PC-9 (cell line): ENCODE results near the gene SEMA4C.

ENCODE experiments used
- EZH2 ChIP-seq: fragments of 200-600 bp; sonication (generic); IDR thresholded peaks from 2 replicates; pipeline ENCODE4 v1.8.0; 2017; ENCODE audit warnings: antibody characterized with exemption, low read depth
- TF ChIP-seq, protein P1 (sequence below): fragments of 200-600 bp; sonication (generic); conservative IDR thresholded peaks from 2 replicates; pipeline ENCODE4 v1.6.1; 2017; ENCODE audit warnings: mixed run types, antibody characterized with exemption, mild to moderate bottlenecking, moderate library complexity

DNA sequence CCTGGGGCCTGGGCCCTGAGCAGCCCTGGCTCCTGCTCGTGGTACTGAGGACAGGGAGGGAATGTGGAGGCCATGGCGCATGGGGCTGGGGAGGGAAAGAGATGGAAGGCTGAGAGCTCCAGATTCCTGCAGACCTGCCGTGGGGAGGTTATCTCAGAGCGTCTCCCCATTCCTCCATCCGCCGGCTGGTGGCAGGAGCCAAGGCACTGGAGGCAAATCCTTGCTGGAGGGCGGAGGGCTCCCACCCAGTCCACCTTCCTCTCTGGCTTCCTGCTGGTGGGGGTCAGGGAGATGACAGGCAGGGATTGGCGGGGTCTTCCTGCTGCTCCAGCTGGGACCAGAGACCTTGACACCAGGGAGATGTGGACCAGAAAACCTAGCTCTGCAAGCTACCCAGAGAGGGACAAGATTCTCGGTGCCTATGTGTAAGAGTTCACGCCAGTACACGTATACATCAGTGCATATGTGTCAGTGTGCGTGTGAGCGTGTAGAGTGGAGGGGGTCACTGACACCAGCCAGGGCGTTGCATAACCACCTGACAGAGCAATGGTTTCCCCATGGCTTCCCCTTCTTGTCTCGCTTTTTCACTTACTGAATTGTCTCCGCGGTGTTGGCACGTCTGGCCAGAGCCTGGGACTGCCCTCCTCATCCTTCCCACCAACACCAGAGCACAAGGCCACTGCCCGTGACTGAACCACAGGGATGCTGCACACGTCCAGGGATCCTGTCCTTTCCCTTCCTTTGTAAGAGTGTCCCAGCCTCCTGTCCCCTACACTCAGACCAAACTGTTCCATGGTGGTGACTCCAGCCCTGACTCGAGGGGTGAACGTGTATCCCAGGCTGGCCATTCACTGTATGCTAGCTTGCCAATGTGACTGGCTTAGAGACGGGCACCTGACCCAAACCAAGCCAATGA lies 15.8 kb upstream of the SEMA4C start:
- TF ChIP-seq, protein P1, sequence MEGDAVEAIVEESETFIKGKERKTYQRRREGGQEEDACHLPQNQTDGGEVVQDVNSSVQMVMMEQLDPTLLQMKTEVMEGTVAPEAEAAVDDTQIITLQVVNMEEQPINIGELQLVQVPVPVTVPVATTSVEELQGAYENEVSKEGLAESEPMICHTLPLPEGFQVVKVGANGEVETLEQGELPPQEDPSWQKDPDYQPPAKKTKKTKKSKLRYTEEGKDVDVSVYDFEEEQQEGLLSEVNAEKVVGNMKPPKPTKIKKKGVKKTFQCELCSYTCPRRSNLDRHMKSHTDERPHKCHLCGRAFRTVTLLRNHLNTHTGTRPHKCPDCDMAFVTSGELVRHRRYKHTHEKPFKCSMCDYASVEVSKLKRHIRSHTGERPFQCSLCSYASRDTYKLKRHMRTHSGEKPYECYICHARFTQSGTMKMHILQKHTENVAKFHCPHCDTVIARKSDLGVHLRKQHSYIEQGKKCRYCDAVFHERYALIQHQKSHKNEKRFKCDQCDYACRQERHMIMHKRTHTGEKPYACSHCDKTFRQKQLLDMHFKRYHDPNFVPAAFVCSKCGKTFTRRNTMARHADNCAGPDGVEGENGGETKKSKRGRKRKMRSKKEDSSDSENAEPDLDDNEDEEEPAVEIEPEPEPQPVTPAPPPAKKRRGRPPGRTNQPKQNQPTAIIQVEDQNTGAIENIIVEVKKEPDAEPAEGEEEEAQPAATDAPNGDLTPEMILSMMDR, result no peak
- no peak for TF ChIP-seq EZH2
